Measurements from ENCODE around the gene GULP1.
"Not testable (repeated sequence)": the region's sequence is repeated elsewhere in the genome, so short reads cannot be mapped to it uniquely, and the experiment has no call there.

The GULP1 gene

GRCh38 chr2:188277786-188278185 is 13.9 kb upstream of the GULP1 start:
- DNase-seq (ENCODE audit: low read depth): no peak
- no peak for TF ChIP-seq CTCF (IDR thresholded peaks at IDR 0.05; ENCODE audit: control insufficient read depth, extremely low read depth, insufficient read depth)
- no peak overlapping the region for H3K4me3 ChIP-seq (ENCODE audit: low read depth, low read length)

GRCh38 chr2:188278388-188279092 is 13.1 kb upstream of the GULP1 start:
- TF ChIP-seq CTCF (IDR thresholded peaks at IDR 0.05; ENCODE audit: control insufficient read depth, extremely low read depth, insufficient read depth): no peak
- no peak for DNase-seq (ENCODE audit: low read depth)

GRCh38 chr2:188279093-188279445 is 12.6 kb upstream of the GULP1 start:
- no peak overlapping the region for H3K4me3 ChIP-seq (ENCODE audit: low read depth, low read length)
- no peak for DNase-seq (ENCODE audit: low read depth)
- no peak for TF ChIP-seq CTCF (IDR thresholded peaks at IDR 0.05; ENCODE audit: control insufficient read depth, extremely low read depth, insufficient read depth)

More at GRCh38 chr2:188278388-188279092, 13.1 kb upstream of the GULP1 start:
- no peak overlapping the region for H3K4me3 ChIP-seq (ENCODE audit: low read depth, low read length)

GRCh38 chr2:188280811-188281222 is 10.9 kb upstream of the GULP1 start:
- no peak for TF ChIP-seq CTCF (IDR thresholded peaks at IDR 0.05; ENCODE audit: control insufficient read depth, extremely low read depth, insufficient read depth)
- H3K4me3 ChIP-seq (ENCODE audit: low read depth, low read length): no peak overlapping the region
- DNase-seq (ENCODE audit: low read depth): peak; percentile 99

- TF ChIP-seq CTCF (IDR thresholded peaks at IDR 0.05; ENCODE audit: control insufficient read depth, extremely low read depth, insufficient read depth): no peak
- DNase-seq (ENCODE audit: low read depth): no peak
Observed at GRCh38 chr2:188282907-188283306, 8.8 kb upstream of the GULP1 start.

GRCh38 chr2:188284251-188284650 is 7.4 kb upstream of the GULP1 start:
- not testable (repeated sequence) for DNase-seq (ENCODE audit: low read depth); H3K4me3 ChIP-seq (ENCODE audit: low read depth, low read length)

More at GRCh38 chr2:188282907-188283306, 8.8 kb upstream of the GULP1 start:
- no peak overlapping the region for H3K4me3 ChIP-seq (ENCODE audit: low read depth, low read length)

GRCh38 chr2:188285049-188285448 is 6.6 kb upstream of the GULP1 start:
- DNase-seq (ENCODE audit: low read depth): peak; percentile 94
- no peak overlapping the region for H3K4me3 ChIP-seq (ENCODE audit: low read depth, low read length)
- TF ChIP-seq CTCF (IDR thresholded peaks at IDR 0.05; ENCODE audit: control insufficient read depth, extremely low read depth, insufficient read depth): no peak
